Activated CD4-positive, alpha-beta T cell treated with anti-CD3 and anti-CD28 coated beads for 4 hours (primary cell): ENCODE data around the gene BRCC3.
A peak's percentile ranks its signal among the peaks of the same experiment; 100 is the strongest.

Experiments
- DNase-seq, 2 donors: peaks; one replicate each; pipeline ENCODE4 v3.0.0-alpha.2; 2020

BRCC3 gene

GRCh38 chrX:155070975-155071693, at the start of gene BRCC3, which contains the start of the genes CMC4 and MTCP1:
Gene BRCC3, plus strand, starts transcription at chrX:155071508. Its CDS starts 20 bp downstream, at chrX:155071528.
Gene CMC4, minus strand, starts transcription at chrX:155071136. Its CDS starts 7,113 bp downstream, at chrX:155064023.
Gene MTCP1, minus strand, starts transcription at chrX:155071136. Its CDS starts 5,126 bp downstream, at chrX:155066010.
- DNase-seq = peak; percentile 66 to 77

- DNase-seq = no peak
These were observed 48.7 kb upstream of the BRCC3 start, which contains the start of gene F8 for GRCh38 chrX:155022585-155022984. Gene F8, minus strand, starts transcription at chrX:155022723. Its CDS starts 171 bp downstream, at chrX:155022552.

GRCh38 chrX:155023907-155024833, 47.1 kb upstream of the BRCC3 start:
- DNase-seq = no peak

- no peak for DNase-seq
These were observed 44.9 kb upstream of the BRCC3 start for GRCh38 chrX:155026420-155026726.

GRCh38 chrX:155026727-155027508, 44.4 kb upstream of the BRCC3 start, which contains the start of gene FUNDC2:
Gene FUNDC2, plus strand, starts transcription at chrX:155026844. Its CDS starts 95 bp downstream, at chrX:155026939.
- DNase-seq = peak; percentile 89 to 91

- DNase-seq = peak; percentile 4 to 6
These were observed 43.7 kb upstream of the BRCC3 start for GRCh38 chrX:155027509-155028066.

- no peak for DNase-seq
These were observed 43.2 kb upstream of the BRCC3 start for GRCh38 chrX:155028129-155028528.

GRCh38 chrX:155028877-155029291, 42.4 kb upstream of the BRCC3 start:
- DNase-seq = no peak

GRCh38 chrX:155031657-155032056, 39.7 kb upstream of the BRCC3 start:
- DNase-seq = no peak

- DNase-seq = no peak
These were observed 35.6 kb upstream of the BRCC3 start for GRCh38 chrX:155035688-155036087.

GRCh38 chrX:155046129-155046810, 25.0 kb upstream of the BRCC3 start:
- DNase-seq = no peak

GRCh38 chrX:155046811-155047528, 24.3 kb upstream of the BRCC3 start:
- no peak for DNase-seq

GRCh38 chrX:155048977-155049619, 22.2 kb upstream of the BRCC3 start:
- peak; percentile 32 to 51 for DNase-seq

- DNase-seq = no peak
These were observed 18.4 kb upstream of the BRCC3 start for GRCh38 chrX:155052738-155053498.

GRCh38 chrX:155053656-155054055, 17.7 kb upstream of the BRCC3 start:
- no peak for DNase-seq

GRCh38 chrX:155054255-155054654, 17.1 kb upstream of the BRCC3 start:
- DNase-seq = no peak

GRCh38 chrX:155055494-155055893, 15.8 kb upstream of the BRCC3 start:
- DNase-seq = no peak

- DNase-seq = no peak
These were observed 14.8 kb upstream of the BRCC3 start for GRCh38 chrX:155056471-155056870.

GRCh38 chrX:155056877-155057792, 14.2 kb upstream of the BRCC3 start:
- peak; percentile 9 to 39 for DNase-seq
